HG02623 (cell line): ENCODE results near the gene CD48.
"Not testable (repeated sequence)": the region's sequence is repeated elsewhere in the genome, so short reads cannot be mapped to it uniquely, and the experiment has no call there.

ENCODE experiments used
- ATAC-seq: cut with Tn5 transposase; IDR thresholded peaks from one replicate; pipeline ENCODE4 v1.9.1; 2021; ENCODE audit warnings: moderate library complexity; ENCODE audit not compliant: unreplicated experiment

CD48 gene

DNA sequence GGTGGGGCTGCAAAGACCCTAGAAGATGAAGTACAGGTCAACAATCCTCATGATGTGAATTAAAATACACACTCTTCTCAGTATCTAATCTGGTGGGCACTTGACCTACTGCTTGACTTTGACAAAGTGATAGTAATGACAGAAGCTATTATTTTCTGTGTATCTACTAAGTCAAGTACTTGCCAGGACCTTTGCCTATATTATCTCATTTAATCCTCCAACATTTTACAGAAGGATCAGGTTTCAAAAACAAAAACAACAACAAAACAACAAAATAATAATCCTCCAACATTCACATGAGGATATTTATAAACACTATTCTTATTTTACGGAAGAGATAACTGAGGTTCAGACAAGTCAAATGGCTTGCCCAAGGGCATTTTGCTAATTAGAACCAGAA lies 4.4 kb upstream of the CD48 start:
- ATAC-seq, result no peak

DNA sequence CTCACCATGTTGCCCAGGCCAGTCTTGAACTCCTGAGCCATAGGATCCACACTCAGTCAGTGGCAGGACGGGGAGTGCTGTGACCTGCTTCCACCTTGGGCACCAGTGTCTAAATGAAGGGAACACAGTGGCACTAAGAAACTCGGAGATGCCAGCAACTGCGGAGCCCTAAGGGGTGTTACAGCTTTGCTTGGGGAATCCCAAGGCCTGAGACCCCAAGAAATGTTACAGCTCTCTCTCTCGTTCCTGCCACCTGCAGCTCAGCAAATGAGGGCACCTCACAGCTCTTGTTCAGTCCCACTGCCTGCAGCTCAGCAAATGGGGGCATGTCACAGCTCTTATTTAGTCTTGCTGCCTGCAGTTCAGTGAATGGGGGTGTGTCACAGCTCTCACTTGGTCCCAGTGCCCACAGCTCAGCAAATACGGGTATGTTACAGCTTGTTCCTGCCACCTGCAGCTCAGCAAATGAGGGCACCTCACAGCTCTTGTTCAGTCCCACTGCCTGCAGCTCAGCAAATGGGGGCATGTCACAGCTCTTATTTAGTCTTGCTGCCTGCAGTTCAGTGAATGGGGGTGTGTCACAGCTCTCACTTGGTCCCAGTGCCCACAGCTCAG lies 2.5 kb upstream of the CD48 start:
- ATAC-seq, result not testable (repeated sequence)

DNA sequence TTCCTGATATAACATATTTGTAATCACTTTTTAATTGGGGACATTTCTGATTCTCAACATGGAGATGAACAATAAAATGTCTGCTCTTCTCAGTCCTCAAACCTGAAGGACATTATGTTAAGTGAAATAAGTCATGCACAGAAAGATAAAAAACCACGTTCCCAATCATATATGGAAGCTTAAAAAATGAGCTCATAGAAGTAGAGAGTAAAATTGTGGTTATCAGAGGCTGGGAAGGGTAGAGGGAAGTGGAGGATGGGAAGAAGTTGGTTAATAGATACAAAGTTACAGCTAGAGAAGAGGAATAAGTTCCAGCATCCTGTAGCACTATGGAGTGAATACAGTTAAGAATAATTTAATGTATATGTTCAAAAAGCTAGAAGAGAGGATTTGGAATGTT lies 1.5 kb upstream of the CD48 start:
- ATAC-seq, result no peak

GRCh38 chr1:160712525-160713080 lies 981 bp upstream of the CD48 start:
- peak; percentile 25 for ATAC-seq

DNA sequence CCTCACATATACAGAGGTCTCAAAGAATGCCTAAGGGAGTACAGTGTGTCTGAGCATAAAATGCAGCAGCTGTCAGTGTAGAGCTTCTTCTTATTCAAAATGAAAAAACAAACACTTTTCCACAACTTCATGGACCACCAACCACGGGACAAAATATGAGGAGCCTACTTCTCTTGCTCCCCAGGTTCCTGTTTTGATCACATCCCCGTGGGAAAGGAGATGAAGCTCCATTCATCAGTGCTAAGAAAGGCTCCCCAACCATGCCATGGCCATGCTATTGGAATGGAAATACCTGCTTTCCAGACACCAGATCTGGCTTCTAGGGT lies 383 bp downstream of the CD48 start:
- no peak for ATAC-seq

- ATAC-seq, result no peak
Measured at GRCh38 chr1:160710517-160711252, 937 bp downstream of the CD48 start.

DNA sequence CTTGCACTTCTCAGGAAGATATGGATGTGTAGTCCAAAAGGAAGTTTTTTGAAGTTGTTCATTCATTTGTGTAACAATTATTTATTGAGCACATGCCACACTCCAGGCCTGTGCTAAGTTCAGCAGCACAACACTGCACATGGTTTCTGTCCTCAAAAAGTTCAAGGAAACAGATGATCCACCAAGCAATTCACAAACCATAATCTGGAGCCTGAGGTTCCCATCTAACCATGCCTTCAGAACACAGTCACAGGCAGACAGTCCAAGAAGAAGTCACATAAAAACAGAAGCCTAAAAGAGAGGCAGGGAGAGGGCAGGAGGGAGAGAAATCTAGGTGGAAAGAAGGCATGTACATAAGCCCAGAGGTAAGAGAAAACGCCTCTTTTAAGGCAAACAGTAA lies 1.9 kb downstream of the CD48 start:
- no peak for ATAC-seq

DNA sequence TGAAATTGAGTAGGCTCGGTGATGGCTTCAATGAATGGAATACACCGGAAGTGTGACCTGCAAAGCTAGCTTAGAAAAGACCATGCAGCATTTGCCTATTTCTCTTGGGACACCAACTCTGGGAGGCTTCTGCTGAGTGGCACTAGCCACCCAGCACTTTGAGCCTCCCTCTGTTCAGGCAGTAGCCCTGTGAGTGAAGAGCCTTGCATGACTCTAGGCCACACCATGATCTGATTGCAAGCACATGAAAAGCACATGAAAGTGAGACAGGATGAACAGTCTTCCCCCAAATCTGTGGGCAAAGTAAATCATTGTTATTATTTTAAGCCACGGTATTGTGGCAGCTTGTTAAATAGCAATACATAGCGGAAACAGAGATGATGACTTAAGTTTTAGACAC lies 2.8 kb downstream of the CD48 start:
- ATAC-seq, result no peak

DNA sequence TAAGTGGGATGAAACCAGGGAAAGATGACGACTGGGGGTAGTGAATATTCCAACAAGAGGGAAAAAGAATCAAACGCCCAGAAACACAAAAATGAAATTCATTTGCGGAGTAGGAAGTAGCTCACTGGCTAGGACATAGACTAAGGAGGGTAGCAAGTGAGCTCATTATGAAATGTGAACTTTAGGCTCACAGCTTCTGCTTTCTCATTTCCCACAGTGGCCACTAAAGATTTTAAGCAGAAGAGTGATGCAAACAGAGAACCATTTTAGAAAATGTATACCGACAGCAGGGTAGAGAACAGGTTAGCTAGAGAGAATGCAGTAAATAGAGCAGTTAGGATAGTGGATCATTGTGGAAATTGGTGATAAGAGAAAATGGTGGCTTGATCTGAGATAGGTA lies 3.5 kb downstream of the CD48 start:
- ATAC-seq, result no peak

DNA sequence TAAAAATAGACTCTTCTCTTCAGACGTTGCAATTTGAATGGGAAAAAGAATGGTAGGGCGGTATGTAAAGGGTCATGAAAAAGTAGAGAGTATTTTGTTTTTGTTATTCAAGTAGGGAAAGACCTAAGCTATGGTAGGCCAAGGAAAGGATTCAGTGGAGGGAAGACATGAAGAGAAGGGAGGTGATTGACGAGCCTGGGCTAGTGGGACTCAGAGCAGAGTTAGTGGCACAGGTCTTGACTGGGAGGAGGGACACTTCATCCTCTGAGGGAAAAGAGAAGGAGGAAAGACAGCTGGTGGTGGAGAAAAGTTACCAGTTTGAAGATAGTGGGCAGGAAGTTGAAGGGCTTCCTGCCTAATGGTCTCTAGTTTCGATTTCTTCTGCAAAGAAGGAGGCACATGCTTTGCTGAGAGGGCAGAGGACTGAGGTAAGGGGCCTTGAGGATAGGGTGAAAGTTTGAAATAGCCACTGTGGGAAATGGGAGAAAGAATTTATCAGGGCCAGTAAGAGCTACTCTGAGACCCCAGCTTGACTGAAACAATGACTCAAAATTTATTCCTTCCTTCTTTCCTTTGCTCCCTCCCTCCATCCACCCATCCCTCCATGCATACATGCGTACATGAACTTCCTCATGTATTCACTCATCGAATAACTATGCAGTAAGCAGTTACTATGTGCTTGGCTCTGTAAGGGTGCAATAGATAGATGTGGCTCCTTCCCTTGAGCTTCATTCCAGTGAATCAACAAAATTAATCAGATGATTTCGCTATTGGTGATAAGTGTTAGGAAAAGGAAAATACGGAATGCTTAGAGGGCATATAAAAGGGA lies 4.2 kb downstream of the CD48 start:
- ATAC-seq, result no peak

DNA sequence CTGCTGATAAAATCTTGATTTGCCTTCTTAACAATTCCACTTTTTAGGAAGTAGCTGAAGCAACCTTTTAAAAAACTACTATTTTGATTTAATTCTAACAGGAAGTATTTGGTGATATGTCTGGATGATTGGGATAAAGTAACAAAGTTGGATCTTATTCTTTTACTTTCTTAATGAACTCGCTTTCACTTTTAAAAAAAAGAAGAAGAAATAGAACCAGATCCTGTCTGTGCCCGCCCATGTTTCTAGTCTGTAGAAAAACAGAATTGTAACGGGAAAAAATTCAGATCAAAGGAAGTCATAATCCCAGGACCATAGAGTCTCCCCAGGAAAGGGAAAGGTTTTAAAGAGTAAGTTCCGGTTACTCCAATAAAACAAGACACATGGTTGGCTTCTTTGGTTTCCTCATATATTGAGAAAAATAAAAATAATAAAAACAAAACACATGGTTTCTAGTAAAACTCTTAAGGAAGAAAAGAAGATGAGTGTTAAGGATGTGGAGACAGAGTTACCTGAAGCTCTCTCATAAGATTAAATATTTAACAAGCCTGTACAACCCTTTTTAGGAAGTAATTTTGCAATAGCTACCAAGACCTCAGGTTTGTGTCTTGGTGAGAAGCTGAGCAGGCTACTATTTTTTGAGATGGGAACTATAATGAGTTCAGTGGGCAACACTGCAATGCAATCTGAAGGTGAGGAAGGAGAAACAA lies 4.9 kb downstream of the CD48 start:
- ATAC-seq, result no peak

DNA sequence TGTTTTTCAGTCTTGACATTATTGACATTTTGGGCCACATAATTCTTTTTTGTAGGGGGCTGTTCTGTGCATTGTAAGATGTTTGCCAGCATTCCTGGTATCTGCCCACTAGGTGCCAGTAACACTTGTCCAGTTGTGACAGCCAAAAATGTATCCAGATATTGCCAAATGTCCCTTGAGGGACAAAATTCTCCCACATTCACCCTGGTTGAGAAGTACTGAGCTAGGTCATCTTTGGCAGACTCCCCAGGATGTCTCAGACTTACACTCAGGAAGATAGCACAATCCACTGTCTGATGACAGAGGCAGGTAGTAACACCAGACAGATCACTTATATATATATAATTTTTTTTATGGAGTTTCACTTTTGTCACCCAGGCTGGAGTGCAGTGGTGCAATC lies 5.9 kb downstream of the CD48 start:
- no peak for ATAC-seq

- ATAC-seq, result not testable (repeated sequence)
Measured at GRCh38 chr1:160705212-160705621, 6.4 kb downstream of the CD48 start.

GRCh38 chr1:160704250-160704649 lies 7.4 kb downstream of the CD48 start:
- ATAC-seq, result no peak

- ATAC-seq, result no peak
Measured at GRCh38 chr1:160702100-160702499, 9.5 kb downstream of the CD48 start.

- ATAC-seq, result not testable (repeated sequence)
Measured at GRCh38 chr1:160692390-160692789, 19.2 kb downstream of the CD48 start.

DNA sequence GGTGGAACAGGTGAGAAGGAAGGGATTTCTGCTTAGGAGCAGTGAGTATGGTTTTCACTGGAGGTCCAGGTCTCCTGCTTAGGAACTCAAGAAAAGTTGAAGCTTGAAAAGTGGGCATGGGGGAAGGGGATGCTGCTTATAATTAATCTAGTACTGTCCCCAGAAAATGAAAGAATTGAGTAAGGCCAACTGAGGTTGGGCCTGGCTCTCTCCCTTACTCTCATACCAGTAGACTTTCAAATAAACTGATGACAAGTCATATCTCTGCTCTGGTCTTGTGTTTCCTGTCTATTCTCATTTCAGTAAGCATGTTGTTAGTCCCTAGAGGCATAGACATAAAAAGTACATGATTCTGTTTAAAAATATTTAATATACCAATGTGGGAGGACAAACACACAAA lies 26.4 kb downstream of the CD48 start:
- ATAC-seq, result no peak

- no peak for ATAC-seq
Measured at GRCh38 chr1:160682983-160683865, 28.4 kb downstream of the CD48 start.

GRCh38 chr1:160681891-160682140 lies 29.8 kb downstream of the CD48 start:
- ATAC-seq, result no peak

DNA sequence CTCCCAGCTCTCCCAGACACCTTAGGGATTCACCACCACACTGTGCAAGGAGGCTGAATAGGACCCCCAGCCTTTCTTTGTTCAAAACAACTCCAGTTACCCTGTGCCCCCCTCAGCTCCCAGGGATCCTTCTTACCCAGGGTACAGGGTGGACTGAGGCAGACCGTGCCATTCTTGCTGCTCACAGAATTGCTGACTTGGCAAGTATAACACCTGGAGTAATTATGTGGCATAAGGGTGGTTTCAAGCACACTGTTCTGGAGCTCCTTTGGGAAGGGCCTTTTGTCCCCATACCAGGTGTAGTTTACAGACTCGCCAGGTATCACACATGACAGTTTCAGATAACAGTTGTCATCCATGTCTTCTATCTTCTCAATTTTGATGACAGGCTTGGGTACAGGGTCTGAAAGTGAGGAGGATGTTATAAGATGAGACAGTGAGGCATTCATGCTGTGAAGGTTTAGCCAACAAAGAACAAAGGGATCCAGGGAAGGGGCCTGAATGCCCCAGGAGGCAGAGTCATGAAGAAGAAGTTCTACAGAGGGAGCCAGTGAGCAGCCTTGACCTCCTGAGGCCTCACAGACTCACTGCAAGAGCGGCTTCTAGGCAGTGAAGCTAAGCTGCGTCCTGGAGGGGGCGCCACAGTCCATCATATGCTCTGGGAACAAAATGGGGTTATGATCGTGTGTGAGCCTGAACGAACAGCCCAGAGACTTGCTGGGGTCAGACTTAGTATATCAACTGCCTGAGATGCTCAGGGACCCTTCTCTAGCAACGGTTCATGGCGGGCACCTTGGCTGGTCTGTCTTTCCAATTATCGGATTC lies 30.3 kb downstream of the CD48 start:
- ATAC-seq, result no peak
